Karpas-422 (cell line): ENCODE data around the gene TMEM132C. TPM values are rescaled to one million over a fixed set of nuclear protein-coding genes. Genes with fewer than 3 reads are reported as not detected.

ENCODE experiments used
- DNase-seq: peaks from one replicate; pipeline ENCODE4 v3.0.0-alpha.2; 2015
- H2AFZ ChIP-seq: fragments of 200-600 bp; sonication (generic); 2 replicates; pipeline ENCODE4 v1.6.1; 2014; ENCODE audit warnings: antibody characterized with exemption, low read length, mixed read lengths
- H3K27ac ChIP-seq: fragments of 200-600 bp; sonication (generic); 2 replicates; pipeline ENCODE4 v1.5.1; 2014; ENCODE audit warnings: mild to moderate bottlenecking, low read length, moderate library complexity
- H3K27me3 ChIP-seq: fragments of 200-600 bp; sonication (generic); 2 replicates; pipeline ENCODE4 v1.6.1; 2014; ENCODE audit warnings: low read length, mixed read lengths
- H3K36me3 ChIP-seq: fragments of 200-600 bp; sonication (generic); 2 replicates; pipeline ENCODE4 v1.6.1; 2014; ENCODE audit warnings: low read length, mixed read lengths; ENCODE audit not compliant: insufficient read depth
- H3K4me1 ChIP-seq: fragments of 200-600 bp; sonication (generic); 2 replicates; pipeline ENCODE4 v1.6.1; 2014; ENCODE audit warnings: mild to moderate bottlenecking, low read length, mixed read lengths
- H3K4me2 ChIP-seq: fragments of 200-600 bp; sonication (generic); 2 replicates; pipeline ENCODE4 v1.6.1; 2014; ENCODE audit warnings: low read length, low read depth, mild to moderate bottlenecking; ENCODE audit not compliant: poor library complexity, severe bottlenecking
- H3K4me3 ChIP-seq: fragments of 200-600 bp; sonication (generic); 2 replicates; pipeline ENCODE4 v1.5.1; 2014; ENCODE audit warnings: mild to moderate bottlenecking, antibody characterized with exemption, low read length, mixed read lengths
- H3K79me2 ChIP-seq: fragments of 200-600 bp; sonication (generic); 2 replicates; pipeline ENCODE4 v1.6.1; 2014; ENCODE audit warnings: mild to moderate bottlenecking, low read length, mixed read lengths
- H3K9ac ChIP-seq: fragments of 200-600 bp; sonication (generic); 2 replicates; pipeline ENCODE4 v1.6.0; 2014; ENCODE audit warnings: low read length
- H3K9me2 ChIP-seq: fragments of 200-600 bp; sonication (generic), shearing (Covaris generic); replicated peaks from 2 replicates; pipeline ENCODE4 v1.6.0; 2014; ENCODE audit warnings: mild to moderate bottlenecking, low read length, moderate library complexity; ENCODE audit not compliant: insufficient read depth
- H3K9me3 ChIP-seq: fragments of 300-700, 200-600 bp; sonication (generic); 2 replicates; pipeline ENCODE4 v1.6.1; 2014; ENCODE audit warnings: low read length, mixed read lengths
- H4K20me1 ChIP-seq: fragments of 200-600 bp; sonication (generic); 2 replicates; pipeline ENCODE4 v1.6.1; 2014; ENCODE audit warnings: mild to moderate bottlenecking, antibody characterized with exemption, low read length, low read depth; ENCODE audit not compliant: insufficient read depth
- total RNA-seq: library from RNA; depleted of rRNA; stranded (reverse); fragments of >200 nt; shearing (Covaris generic); gene quantifications from 2 replicates; pipeline ENCODE4 v1.2.3, GENCODE V29; 2014; ENCODE audit warnings: low replicate concordance

The TMEM132C gene
- total RNA-seq, 1 experiment from 2014 or later, result not detected

DNA sequence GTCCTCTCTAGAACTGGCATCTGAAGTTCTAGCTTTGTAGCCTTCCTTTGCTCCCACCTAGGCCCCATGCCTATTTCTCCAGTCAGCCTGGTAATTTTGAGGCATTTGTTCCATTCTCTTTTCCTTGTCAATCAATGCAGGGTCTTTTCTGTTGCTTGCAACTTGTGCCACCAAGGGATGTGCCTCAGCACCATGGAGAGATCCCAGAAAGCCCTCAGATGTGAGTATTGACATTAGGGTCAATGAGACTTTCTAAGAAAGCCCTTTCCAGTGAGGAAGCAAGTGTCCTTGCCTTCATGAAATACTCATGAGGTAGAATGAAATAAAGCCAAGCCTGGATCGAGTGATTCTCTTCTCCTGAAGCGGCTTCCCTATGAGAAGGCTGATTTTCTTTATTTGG, 342.9 kb downstream of the TMEM132C start:
- Histone ChIP-seq H3K9ac (no peak overlapping the region), H3K4me2 (no peak overlapping the region), H3K4me1 (no peaks in the 10 kb centered on the region), H3K4me3 (no peak overlapping the region), H3K27ac (no peak overlapping the region), H3K36me3 (no peaks in the 10 kb centered on the region), H3K9me2 (no peaks in the 10 kb centered on the region), H3K27me3 (no peaks in the 10 kb centered on the region), H4K20me1 (no peaks in the 10 kb centered on the region), H2AFZ (no peak overlapping the region), H3K9me3 (no peaks in the 10 kb centered on the region), H3K79me2 (no peaks in the 10 kb centered on the region)
- no peak for DNase-seq

DNA sequence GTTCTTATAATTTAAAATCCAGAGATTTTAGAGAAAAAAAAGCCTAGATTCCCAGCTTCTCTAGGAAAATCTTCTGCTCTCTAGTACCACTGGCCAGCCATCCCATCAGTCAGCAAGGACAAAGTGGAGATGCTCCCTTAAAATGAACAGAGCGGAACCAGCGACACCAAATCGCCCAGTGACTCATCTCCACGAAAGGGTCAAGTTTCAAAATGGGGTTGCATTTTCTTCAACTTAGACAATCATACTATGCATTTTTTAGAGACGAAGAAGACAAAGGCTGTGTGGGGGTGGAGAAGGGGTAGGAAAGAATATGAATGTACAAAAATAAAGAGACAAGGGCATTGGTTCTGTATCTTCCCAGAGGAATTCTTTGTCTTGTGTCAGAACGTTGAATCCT, 344.8 kb downstream of the TMEM132C start:
- H3K4me3 ChIP-seq, result no peak overlapping the region
- DNase-seq, result no peak
- no peaks in the 10 kb centered on the region for H3K36me3 ChIP-seq
- H3K9me2 ChIP-seq, result no peaks in the 10 kb centered on the region
- no peaks in the 10 kb centered on the region for H3K4me1 ChIP-seq
- no peaks in the 10 kb centered on the region for H3K27me3 ChIP-seq
- H3K9ac ChIP-seq, result no peak overlapping the region
- no peaks in the 10 kb centered on the region for H3K9me3 ChIP-seq
- H3K79me2 ChIP-seq, result no peaks in the 10 kb centered on the region
- H3K4me2 ChIP-seq, result no peak overlapping the region
- H2AFZ ChIP-seq, result no peak overlapping the region
- H3K27ac ChIP-seq, result no peak overlapping the region
- no peaks in the 10 kb centered on the region for H4K20me1 ChIP-seq

- H3K9ac ChIP-seq, result no peak overlapping the region
- H3K27ac ChIP-seq, result no peak overlapping the region
- H3K79me2 ChIP-seq, result no peaks in the 10 kb centered on the region
- no peaks in the 10 kb centered on the region for H3K27me3 ChIP-seq
- no peaks in the 10 kb centered on the region for H3K9me2 ChIP-seq
- no peaks in the 10 kb centered on the region for H3K4me1 ChIP-seq
- H3K9me3 ChIP-seq, result no peaks in the 10 kb centered on the region
- H2AFZ ChIP-seq, result no peak overlapping the region
- no peak overlapping the region for H3K4me2 ChIP-seq
- H3K36me3 ChIP-seq, result no peaks in the 10 kb centered on the region
- H4K20me1 ChIP-seq, result no peaks in the 10 kb centered on the region
- H3K4me3 ChIP-seq, result no peak overlapping the region
- DNase-seq, result no peak
These were observed 345.3 kb downstream of the TMEM132C start for GRCh38 chr12:128612150-128612850.

DNA sequence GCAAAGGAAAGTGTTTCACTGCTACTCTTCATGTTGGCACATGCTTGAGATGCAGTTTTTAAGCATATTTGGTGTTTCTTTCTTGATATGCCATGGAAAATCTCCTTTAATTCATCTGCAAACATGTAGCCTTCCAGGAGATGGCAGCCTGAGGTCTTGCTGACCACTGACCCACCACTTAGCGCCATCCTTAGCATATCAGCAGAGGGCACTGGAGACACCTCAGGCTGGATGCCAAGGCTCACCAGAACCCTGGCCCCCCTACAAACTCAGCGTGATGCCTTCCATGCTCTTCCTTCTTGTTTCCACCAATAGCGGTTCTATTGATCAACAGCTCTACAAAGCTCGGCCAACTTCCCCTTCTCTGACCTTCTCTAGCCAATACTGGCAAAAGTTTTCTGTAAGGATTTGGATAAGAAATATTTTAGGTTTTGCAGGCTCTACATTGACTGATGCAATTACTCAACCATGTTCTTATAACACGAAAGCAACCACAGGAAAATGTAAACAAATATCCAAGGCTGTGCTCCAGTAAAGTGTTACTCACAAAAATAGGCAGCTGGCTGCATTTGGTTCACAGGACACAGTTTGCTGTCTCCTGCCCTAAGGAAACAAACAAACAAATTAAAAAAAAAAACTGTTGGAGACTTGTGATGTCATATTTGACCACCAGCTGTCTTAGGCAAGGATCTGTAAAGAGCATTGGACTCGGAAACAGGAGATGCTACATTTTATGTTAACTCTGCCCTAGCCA, 347.0 kb downstream of the TMEM132C start:
- no peak overlapping the region for H3K4me3 ChIP-seq
- H3K79me2 ChIP-seq, result no peaks in the 10 kb centered on the region
- no peak overlapping the region for H3K9ac ChIP-seq
- no peaks in the 10 kb centered on the region for H4K20me1 ChIP-seq
- no peaks in the 10 kb centered on the region for H3K4me1 ChIP-seq
- H3K9me3 ChIP-seq, result no peaks in the 10 kb centered on the region
- H2AFZ ChIP-seq, result no peak overlapping the region
- H3K27ac ChIP-seq, result no peak overlapping the region
- no peaks in the 10 kb centered on the region for H3K27me3 ChIP-seq
- no peak for DNase-seq
- H3K36me3 ChIP-seq, result no peaks in the 10 kb centered on the region
- H3K9me2 ChIP-seq, result no peaks in the 10 kb centered on the region
- H3K4me2 ChIP-seq, result no peak overlapping the region

DNA sequence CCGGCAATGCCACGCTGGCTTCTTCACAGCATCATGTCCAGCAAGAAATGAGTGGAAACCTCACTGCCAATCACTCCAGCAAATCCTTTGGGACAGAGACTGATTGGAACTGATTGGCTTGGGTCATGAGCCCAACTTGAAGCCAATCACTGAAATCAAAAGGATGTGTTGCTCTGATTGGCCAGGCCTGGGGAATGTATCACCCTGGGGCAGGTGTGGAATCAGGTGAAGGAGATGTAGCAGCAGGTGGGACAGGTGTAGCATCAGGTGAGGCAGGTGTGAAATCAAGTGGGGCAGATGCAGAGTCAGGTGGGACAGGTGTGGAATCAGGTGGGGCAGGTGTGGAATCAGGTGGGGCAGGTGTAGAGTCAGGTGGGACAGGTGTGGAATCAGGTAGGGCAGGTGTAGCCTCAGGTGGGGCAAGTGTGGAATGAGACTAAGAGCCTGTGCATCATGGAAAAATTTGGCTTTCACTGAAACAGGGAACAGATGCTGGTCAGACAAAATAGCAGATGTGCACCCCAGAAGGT, 350.4 kb downstream of the TMEM132C start:
- no peaks in the 10 kb centered on the region for H3K4me1 ChIP-seq
- H3K4me2 ChIP-seq, result no peak overlapping the region
- H3K9me2 ChIP-seq, result no peaks in the 10 kb centered on the region
- H3K36me3 ChIP-seq, result no peaks in the 10 kb centered on the region
- no peaks in the 10 kb centered on the region for H3K27me3 ChIP-seq
- H3K9ac ChIP-seq, result no peak overlapping the region
- no peak for DNase-seq
- H3K9me3 ChIP-seq, result no peaks in the 10 kb centered on the region
- H3K27ac ChIP-seq, result no peak overlapping the region
- no peaks in the 10 kb centered on the region for H3K79me2 ChIP-seq
- no peak overlapping the region for H2AFZ ChIP-seq
- no peak overlapping the region for H3K4me3 ChIP-seq
- H4K20me1 ChIP-seq, result no peaks in the 10 kb centered on the region

GRCh38 chr12:128619263-128619662, 352.3 kb downstream of the TMEM132C start:
- H3K79me2 ChIP-seq, result no peaks in the 10 kb centered on the region
- H3K36me3 ChIP-seq, result no peaks in the 10 kb centered on the region
- no peaks in the 10 kb centered on the region for H3K9me2 ChIP-seq
- H3K4me2 ChIP-seq, result no peak overlapping the region
- no peaks in the 10 kb centered on the region for H3K9me3 ChIP-seq
- DNase-seq, result no peak
- no peak overlapping the region for H3K9ac ChIP-seq
- H4K20me1 ChIP-seq, result no peaks in the 10 kb centered on the region
- H3K4me3 ChIP-seq, result no peak overlapping the region
- no peak overlapping the region for H2AFZ ChIP-seq
- no peaks in the 10 kb centered on the region for H3K27me3 ChIP-seq
- no peaks in the 10 kb centered on the region for H3K4me1 ChIP-seq
- H3K27ac ChIP-seq, result no peak overlapping the region

- no peak overlapping the region for H3K27ac ChIP-seq
- no peaks in the 10 kb centered on the region for H4K20me1 ChIP-seq
- no peaks in the 10 kb centered on the region for H3K27me3 ChIP-seq
- H3K9ac ChIP-seq, result no peak overlapping the region
- DNase-seq, result no peak
- H3K4me2 ChIP-seq, result no peak overlapping the region
- no peak overlapping the region for H2AFZ ChIP-seq
- no peaks in the 10 kb centered on the region for H3K4me1 ChIP-seq
- no peaks in the 10 kb centered on the region for H3K9me2 ChIP-seq
- H3K9me3 ChIP-seq, result no peaks in the 10 kb centered on the region
- H3K4me3 ChIP-seq, result no peak overlapping the region
- no peaks in the 10 kb centered on the region for H3K36me3 ChIP-seq
- H3K79me2 ChIP-seq, result no peaks in the 10 kb centered on the region
These were observed 354.3 kb downstream of the TMEM132C start for GRCh38 chr12:128621304-128621703.

- no peaks in the 10 kb centered on the region for H3K36me3 ChIP-seq
- no peaks in the 10 kb centered on the region for H3K9me3 ChIP-seq
- no peaks in the 10 kb centered on the region for H3K79me2 ChIP-seq
- no peak overlapping the region for H2AFZ ChIP-seq
- no peak overlapping the region for H3K4me3 ChIP-seq
- H3K9ac ChIP-seq, result no peak overlapping the region
- H4K20me1 ChIP-seq, result no peaks in the 10 kb centered on the region
- no peak overlapping the region for H3K27ac ChIP-seq
- no peaks in the 10 kb centered on the region for H3K27me3 ChIP-seq
- H3K9me2 ChIP-seq, result no peaks in the 10 kb centered on the region
- no peak overlapping the region for H3K4me2 ChIP-seq
- H3K4me1 ChIP-seq, result no peaks in the 10 kb centered on the region
- DNase-seq, result no peak
These were observed 356.8 kb downstream of the TMEM132C start for GRCh38 chr12:128623748-128624147.
